ENCODE measurements around the gene LRMDA. TPM values are rescaled to one million over a fixed set of nuclear protein-coding genes. Genes with fewer than 3 reads are reported as not detected.

Gene LRMDA
- total RNA-seq, 3 donors from 2014 or later: 8.3 to 17.1 (median 11.1) TPM

GRCh38 chr10:75417522-75417927 lies 13.9 kb upstream of the LRMDA start:
- Histone ChIP-seq H3K9me3 (no peaks in the 10 kb centered on the region), H3K4me1 (no peaks in the 10 kb centered on the region), H3K4me3 (no peak overlapping the region), H3K36me3 (no peaks in the 10 kb centered on the region), H3K27ac (no peak overlapping the region), H3K27me3 (no peaks in the 10 kb centered on the region)
- TF ChIP-seq POLR2AphosphoS5 (IDR thresholded peaks at IDR 0.05) (no peak), POLR2A (IDR thresholded peaks at IDR 0.05) (no peak), CTCF (IDR thresholded peaks at IDR 0.05) (no peak)
- no peak for DNase-seq (ENCODE audit: low spot score in 2 of 2)
- intact Hi-C loops (cut with DNase I; ENCODE audit: low total_unique reads): no loop called here

- Histone ChIP-seq H3K27ac (no peak overlapping the region), H3K4me3 (no peak overlapping the region), H3K36me3 (no peaks in the 10 kb centered on the region), H3K27me3 (no peaks in the 10 kb centered on the region), H3K4me1 (no peaks in the 10 kb centered on the region), H3K9me3 (no peaks in the 10 kb centered on the region)
- DNase-seq (ENCODE audit: low spot score in 2 of 2): no peak
- intact Hi-C loops (cut with DNase I; ENCODE audit: low total_unique reads): no loop called here
- TF ChIP-seq CTCF (IDR thresholded peaks at IDR 0.05) (no peak), POLR2A (IDR thresholded peaks at IDR 0.05) (no peak), POLR2AphosphoS5 (IDR thresholded peaks at IDR 0.05) (no peak)
Measured at GRCh38 chr10:75418293-75418692, 13.1 kb upstream of the LRMDA start.

- no peak for TF ChIP-seq POLR2A (IDR thresholded peaks at IDR 0.05)
- no peak for TF ChIP-seq POLR2AphosphoS5 (IDR thresholded peaks at IDR 0.05)
- TF ChIP-seq CTCF (IDR thresholded peaks at IDR 0.05): no peak
- Histone ChIP-seq H3K27me3 (no peaks in the 10 kb centered on the region), H3K9me3 (no peaks in the 10 kb centered on the region), H3K4me3 (no peak overlapping the region), H3K27ac (no peak overlapping the region), H3K4me1 (no peaks in the 10 kb centered on the region), H3K36me3 (no peaks in the 10 kb centered on the region)
- DNase-seq (ENCODE audit: low spot score in 2 of 2): no peak
- intact Hi-C loops (cut with DNase I; ENCODE audit: low total_unique reads): no loop called here
Measured at GRCh38 chr10:75418712-75419111, 12.7 kb upstream of the LRMDA start.

GRCh38 chr10:75422913-75423312 lies 8.5 kb upstream of the LRMDA start:
- TF ChIP-seq POLR2A (IDR thresholded peaks at IDR 0.05) (no peak), POLR2AphosphoS5 (IDR thresholded peaks at IDR 0.05) (no peak), CTCF (IDR thresholded peaks at IDR 0.05) (no peak)
- intact Hi-C loops (cut with DNase I; ENCODE audit: low total_unique reads): no loop called here
- Histone ChIP-seq H3K36me3 (no peaks in the 10 kb centered on the region), H3K27ac (no peak overlapping the region), H3K4me1 (no peaks in the 10 kb centered on the region), H3K9me3 (no peaks in the 10 kb centered on the region), H3K4me3 (no peak overlapping the region), H3K27me3 (no peaks in the 10 kb centered on the region)
- DNase-seq (ENCODE audit: low spot score in 2 of 2): no peak

GRCh38 chr10:75424571-75424970 lies 6.9 kb upstream of the LRMDA start:
- Histone ChIP-seq H3K4me1 (no peaks in the 10 kb centered on the region), H3K36me3 (no peaks in the 10 kb centered on the region), H3K27me3 (no peaks in the 10 kb centered on the region), H3K27ac (no peak overlapping the region), H3K4me3 (no peak overlapping the region), H3K9me3 (no peaks in the 10 kb centered on the region)
- no peak for TF ChIP-seq CTCF (IDR thresholded peaks at IDR 0.05)
- no peak for TF ChIP-seq POLR2A (IDR thresholded peaks at IDR 0.05)
- no peak for TF ChIP-seq POLR2AphosphoS5 (IDR thresholded peaks at IDR 0.05)
- intact Hi-C loops (cut with DNase I; ENCODE audit: low total_unique reads): no loop called here
- DNase-seq (ENCODE audit: low spot score in 2 of 2): no peak
